T-helper 2 cell (primary cell): Measurements from ENCODE around the gene ZNF653.

Experiments used
- DNase-seq, 5 experiments: peaks; one replicate each; pipeline versions ENCODE4 v3.0.0 to v3.0.0-alpha.2; 2012 to 2022
- total RNA-seq, 2 donors: gene quantifications; one replicate each; lab custom pipeline; 2026; lab: John Stamatoyannopoulos, UW

The ZNF653 gene
- 7.8 to 8.1 reads per million in 2 donors for total RNA-seq

- peak; percentile 84 to 97 (median 91) for DNase-seq
These were observed at the start of gene ZNF653 for GRCh38 chr19:11505504-11506100. ZNF653 (minus strand) TSS chr19:11505839; CDS start chr19:11505786, 53 bp downstream.

- DNase-seq, result no peak
These were observed 49.6 kb upstream of the ZNF653 start for GRCh38 chr19:11555246-11555645.

GRCh38 chr19:11554160-11554559 is 48.5 kb upstream of the ZNF653 start:
- DNase-seq, result peak in 1 of 5 experiments; percentile 62

- DNase-seq, result no peak
These were observed 47.2 kb upstream of the ZNF653 start for GRCh38 chr19:11552666-11553372.

GRCh38 chr19:11551603-11552235 is 46.1 kb upstream of the ZNF653 start:
- no peak for DNase-seq

GRCh38 chr19:11550265-11550664 is 44.6 kb upstream of the ZNF653 start:
- DNase-seq, result no peak

- DNase-seq, result no peak
These were observed 43.8 kb upstream of the ZNF653 start for GRCh38 chr19:11549386-11549953.

GRCh38 chr19:11547929-11548700 is 42.5 kb upstream of the ZNF653 start:
- no peak for DNase-seq

GRCh38 chr19:11541238-11541637 is 35.6 kb upstream of the ZNF653 start:
- peak in 1 of 5 experiments; percentile 36 for DNase-seq

GRCh38 chr19:11540645-11541044 is 35.0 kb upstream of the ZNF653 start:
- no peak for DNase-seq

GRCh38 chr19:11539495-11540365 is 34.1 kb upstream of the ZNF653 start:
- DNase-seq, result no peak

- DNase-seq, result no peak
These were observed 32.8 kb upstream of the ZNF653 start, which contains the start of gene CNN1 for GRCh38 chr19:11538232-11539036. CNN1 (plus strand) TSS chr19:11538851; CDS start chr19:11538928, 77 bp downstream.

GRCh38 chr19:11535792-11536595 is 30.4 kb upstream of the ZNF653 start:
- DNase-seq, result peak; percentile 71 to 85 (median 77)

GRCh38 chr19:11534948-11535347 is 29.3 kb upstream of the ZNF653 start:
- no peak for DNase-seq

- DNase-seq, result no peak
These were observed 28.9 kb upstream of the ZNF653 start for GRCh38 chr19:11534538-11534937.

GRCh38 chr19:11530432-11530831 is 24.8 kb upstream of the ZNF653 start:
- peak in 2 of 5 experiments; percentile 9 to 68 for DNase-seq

GRCh38 chr19:11528551-11529341 is 23.1 kb upstream of the ZNF653 start, which contains the start of gene ECSIT:
ECSIT (minus strand) TSS chr19:11529134; CDS start chr19:11519170, 9,964 bp downstream.
- DNase-seq, result peak; percentile 72 to 97 (median 86)

- no peak for DNase-seq
These were observed 13.5 kb upstream of the ZNF653 start for GRCh38 chr19:11519138-11519537.

- DNase-seq, result no peak
These were observed 8.3 kb upstream of the ZNF653 start for GRCh38 chr19:11513946-11514345.
